H1 (cell line): Measurements from ENCODE around the gene RHBG. TPM values are rescaled to one million over a fixed set of nuclear protein-coding genes. Genes with fewer than 3 reads are reported as not detected.

Experiments
- CTCF ChIA-PET: fragments of 300-600 bp; sonication (Branson Sonifier 250); formaldehyde crosslinking; loops from one replicate; lab custom pipeline; 2021; ENCODE audit not compliant: partially characterized antibody; lab: Charles Lee
- POLR2A ChIA-PET: fragments of 300-600 bp; sonication (Branson Sonifier 250); formaldehyde crosslinking; loops from one replicate; lab custom pipeline; 2021; ENCODE audit warnings: inconsistent platforms; ENCODE audit not compliant: partially characterized antibody; lab: Charles Lee
- DNase-seq, 2 experiments: peaks; one replicate each; pipeline versions ENCODE4 v3.0.0 to v3.0.0-alpha.2; 2010 to 2022; ENCODE audit warnings: low spot score in 2 of 2, low read depth in 1 of 2, mixed read lengths in 1 of 2
- FAIRE-seq: peaks from 2 replicates; lab custom pipeline; 2011; peaks lifted over from hg19 to GRCh38; lab: Jason Lieb, UNC
- H2AFZ ChIP-seq: 2 replicates; pipeline ENCODE4 v1.8.1; 2012; ENCODE audit warnings: low read length, inconsistent platforms
- H2AK5ac ChIP-seq: 2 replicates; pipeline ENCODE4 v1.6.1; 2013; ENCODE audit warnings: low read depth, low read length
- H2BK120ac ChIP-seq: replicated peaks from 2 replicates; pipeline ENCODE3; 2013; ENCODE audit warnings: low read depth, low read length, inconsistent platforms
- H2BK12ac ChIP-seq: 2 replicates; pipeline ENCODE4 v1.6.1; 2013; ENCODE audit warnings: low read depth, low read length
- H2BK15ac ChIP-seq: 2 replicates; pipeline ENCODE4 v1.6.1; 2013; ENCODE audit warnings: low read length
- H2BK20ac ChIP-seq: 2 replicates; pipeline ENCODE4 v1.6.1; 2013; ENCODE audit warnings: low read length
- H2BK5ac ChIP-seq: 2 replicates; pipeline ENCODE4 v1.6.1; 2013; ENCODE audit warnings: low read depth, low read length
- H3K14ac ChIP-seq: 2 replicates; pipeline ENCODE4 v1.6.1; 2013; ENCODE audit warnings: inconsistent platforms; ENCODE audit not compliant: insufficient read length
- H3K18ac ChIP-seq: 2 replicates; pipeline ENCODE4 v1.6.1; 2013; ENCODE audit warnings: low read length; ENCODE audit errors: extremely low read depth
- H3K23ac ChIP-seq: 2 replicates; pipeline ENCODE4 v1.6.1; 2013; ENCODE audit warnings: inconsistent platforms; ENCODE audit not compliant: insufficient read length
- H3K23me2 ChIP-seq: 2 replicates; pipeline ENCODE4 v1.6.1; 2013; ENCODE audit warnings: low read depth, low read length
- H3K27ac ChIP-seq: 2 replicates; pipeline ENCODE4 v1.6.1; 2011; ENCODE audit warnings: low read depth, low read length, inconsistent platforms
- H3K27me3 ChIP-seq, 4 experiments: replicated peaks in 1 of 4; 1 replicate in 1 of 4; 2 replicates in 3 of 4; pipeline versions ENCODE4 v1.6.1 to v1.8.1; 2011 to 2013; ENCODE audit warnings: low read length in 3 of 4, mild to moderate bottlenecking in 3 of 4, inconsistent platforms in 2 of 4, mixed read lengths in 2 of 4, moderate library complexity in 1 of 4; ENCODE audit not compliant: control insufficient read depth in 3 of 4, insufficient read depth in 3 of 4; ENCODE audit errors: extremely low read depth in 1 of 4
- H3K36me3 ChIP-seq, 4 experiments: 2 replicates each; pipeline versions ENCODE4 v1.6.1 to v1.8.1; 2011 to 2013; ENCODE audit warnings: mild to moderate bottlenecking in 4 of 4, low read length in 3 of 4, moderate library complexity in 2 of 4, control low read depth in 1 of 4, inconsistent platforms in 1 of 4; ENCODE audit not compliant: insufficient read depth in 4 of 4, control insufficient read depth in 2 of 4
- H3K4ac ChIP-seq: replicated peaks from 2 replicates; pipeline ENCODE3; 2013; ENCODE audit warnings: low read length, low read depth, mixed read lengths, inconsistent platforms; ENCODE audit not compliant: insufficient read length
- H3K4me1 ChIP-seq, 4 experiments: replicated peaks in 1 of 4; 1 replicate in 1 of 4; 2 replicates in 3 of 4; pipeline versions ENCODE4 v1.6.1 to v1.8.1; 2011 to 2013; ENCODE audit warnings: low read length in 3 of 4, inconsistent platforms in 2 of 4, mixed read lengths in 1 of 4; ENCODE audit not compliant: insufficient read depth in 4 of 4, control insufficient read depth in 3 of 4
- H3K4me2 ChIP-seq, 2 experiments: 2 replicates each; pipeline versions ENCODE4 v1.6.1 to v1.8.1; 2011 to 2013; ENCODE audit warnings: low read depth in 2 of 2, low read length in 2 of 2, control low read depth in 1 of 2, inconsistent platforms in 1 of 2, mild to moderate bottlenecking in 1 of 2; ENCODE audit not compliant: insufficient read depth in 1 of 2
- H3K4me3 ChIP-seq, 4 experiments: fragments of 200-600, 300-600 bp in 1 of 4; sonication (generic), shearing (Covaris generic), sonication (Bioruptor Twin) in 1 of 4; 2 replicates each; pipeline versions ENCODE4 v1.5.1 to v1.8.1; 2011 to 2016; ENCODE audit warnings: low read length in 4 of 4, low read depth in 3 of 4, control low read depth in 2 of 4, inconsistent platforms in 2 of 4, mild to moderate bottlenecking in 2 of 4, mixed read lengths in 1 of 4, moderate library complexity in 1 of 4; ENCODE audit not compliant: insufficient read depth in 2 of 4; ENCODE audit errors: extremely low read depth in 1 of 4
- H3K56ac ChIP-seq: replicated peaks from 2 replicates; pipeline ENCODE3; 2013; ENCODE audit warnings: low read depth, mild to moderate bottlenecking, mixed read lengths, low read length, inconsistent platforms; ENCODE audit not compliant: insufficient read length
- H3K79me1 ChIP-seq: 2 replicates; pipeline ENCODE4 v1.6.1; 2013; ENCODE audit warnings: low read depth, low read length, control low read depth
- H3K79me2 ChIP-seq, 2 experiments: 2 replicates each; pipeline versions ENCODE4 v1.6.1 to v1.8.1; 2012 to 2013; ENCODE audit warnings: low read length in 2 of 2, mild to moderate bottlenecking in 2 of 2, inconsistent platforms in 1 of 2; ENCODE audit not compliant: insufficient read depth in 2 of 2, control insufficient read depth in 1 of 2
- H3K9ac ChIP-seq, 4 experiments: replicated peaks in 1 of 4; 1 replicate in 1 of 4; 2 replicates in 3 of 4; pipeline versions ENCODE4 v1.6.1 to v1.8.1; 2011 to 2013; ENCODE audit warnings: low read depth in 3 of 4, low read length in 3 of 4, control low read depth in 2 of 4, mild to moderate bottlenecking in 2 of 4, moderate library complexity in 2 of 4, inconsistent platforms in 1 of 4; ENCODE audit errors: extremely low read depth in 1 of 4
- H3K9me3 ChIP-seq, 2 experiments: 2 replicates each; pipeline versions ENCODE4 v1.6.1 to v1.8.1; 2012 to 2013; ENCODE audit warnings: mild to moderate bottlenecking in 2 of 2, moderate library complexity in 2 of 2, control low read depth in 1 of 2, inconsistent platforms in 1 of 2, low read depth in 1 of 2, low read length in 1 of 2, mixed read lengths in 1 of 2; ENCODE audit not compliant: insufficient read depth in 2 of 2
- H4K20me1 ChIP-seq, 2 experiments: replicated peaks in 1 of 2; 2 replicates each; pipeline versions ENCODE3 to v1.8.1; 2011 to 2013; ENCODE audit warnings: inconsistent platforms in 2 of 2, low read length in 2 of 2, mild to moderate bottlenecking in 1 of 2; ENCODE audit not compliant: insufficient read depth in 2 of 2, control insufficient read depth in 1 of 2
- H4K5ac ChIP-seq: 2 replicates; pipeline ENCODE4 v1.6.1; 2013; ENCODE audit warnings: low read length, low read depth, mixed read lengths, inconsistent platforms; ENCODE audit not compliant: insufficient read length
- H4K8ac ChIP-seq: 2 replicates; pipeline ENCODE4 v1.8.0; 2013; ENCODE audit warnings: mild to moderate bottlenecking, moderate library complexity, low read length, inconsistent platforms; ENCODE audit not compliant: insufficient read depth; ENCODE audit errors: extremely low read depth
- H4K91ac ChIP-seq: replicated peaks from 2 replicates; pipeline ENCODE3; 2013; ENCODE audit warnings: low read length, mixed read lengths, inconsistent platforms; ENCODE audit not compliant: insufficient read length
- BRCA1 ChIP-seq: IDR thresholded peaks from 2 replicates; pipeline ENCODE4 v1.6.1; 2012; ENCODE audit warnings: low read depth, low read length, improper control_type of control experiment
- POLR2AphosphoS5 ChIP-seq: IDR thresholded peaks from 2 replicates; pipeline ENCODE4 v1.6.1; 2011; ENCODE audit warnings: low read depth, low read length
- WGBS, 2 experiments: shearing (Covaris generic) in 1 of 2; methylation state at CpG; one replicate each; pipeline versions ENCODE4 v1.1.6 to v1.1.7; 2013 to 2015; ENCODE audit warnings: low lambda C conversion rate in 2 of 2, mixed read lengths in 2 of 2, inconsistent platforms in 1 of 2, low coverage in 1 of 2, missing lambda C conversion rate in 1 of 2; ENCODE audit not compliant: insufficient replicate concordance in 2 of 2, insufficient coverage in 1 of 2, insufficient read length in 1 of 2; ENCODE audit errors: extremely low coverage in 1 of 2, missing lambda C conversion rate in 1 of 2; 5-methylcytosine and 5-hydroxymethylcytosine counted together
- polyA plus RNA-seq, 7 experiments: library from polyadenylated mRNA; depleted of rRNA in 3 of 7; stranded (reverse) in 5 of 7; unstranded in 2 of 7; fragments of >200 nt in 5 of 7; fragments of 200-250 nt in 2 of 7; gene quantifications; 1 replicate in 5 of 7; 2 replicates in 1 of 7; 4 replicates in 1 of 7; pipeline versions ENCODE4 v1.2.1 to v1.2.3, GENCODE V29; 2011 to 2013; ENCODE audit warnings: missing spikeins in 2 of 7, mixed read lengths in 2 of 7
- total RNA-seq: library from RNA; stranded (reverse); fragmentation: NEBNext Ultra II Directional; extraction: Animal tissue kit (Norgen Biotek cat#: 25700); gene quantifications from 2 replicates; pipeline ENCODE4 v1.2.1, GENCODE V29; 2021
- TF ChIP-seq, protein P1 (sequence below): IDR thresholded peaks from 2 replicates; pipeline ENCODE4 v1.6.1; 2012; ENCODE audit warnings: inconsistent platforms

The RHBG gene
- total and polyA plus RNA-seq, 2 of the 8 experiments (the other 6 are each of a cell fraction or from before 2014, with no cell fraction given): 2.6 to 2.7 TPM

DNA sequence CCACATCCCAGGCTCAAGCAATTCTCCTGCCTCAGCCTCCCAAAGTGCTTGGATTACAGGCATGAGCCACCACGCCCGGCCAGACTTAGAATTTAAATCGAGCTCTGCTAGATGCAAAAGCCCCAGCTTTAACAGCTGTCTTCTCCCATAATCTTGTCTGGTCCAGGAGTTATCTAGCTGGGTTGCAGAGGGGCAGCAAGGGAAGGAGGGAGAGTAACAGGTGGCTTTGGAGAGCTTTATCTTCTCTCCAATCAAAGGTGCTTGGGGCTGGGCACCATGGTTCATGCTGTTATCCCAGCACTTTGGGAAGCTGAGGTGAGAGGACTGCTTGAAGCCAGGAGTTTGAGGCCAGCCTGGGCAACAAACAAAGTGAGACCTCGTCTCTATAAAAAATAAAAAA is 3.9 kb downstream of the RHBG start:
- Histone ChIP-seq H2BK20ac (no peak overlapping the region), H3K23me2 (peaks cover 9% of the 10 kb centered on the region; the same call in 1 of the 2 replicates), H3K18ac (no peak overlapping the region), H3K79me2 (no peaks in the 10 kb centered on the region), H4K91ac (no peak overlapping the region), H2AK5ac (no peak overlapping the region), H3K14ac (no peak overlapping the region), H3K4me1 (peaks cover 0 to 7% (median 2%) of the 10 kb centered on the region in 4 experiments; a peak in 4 of 7 replicates), H3K79me1 (no peaks in the 10 kb centered on the region), H3K4ac (no peak overlapping the region), H2BK15ac (no peak overlapping the region), H2AFZ (no peak overlapping the region), H3K23ac (no peak overlapping the region), H4K5ac (no peak overlapping the region), H3K56ac (no peak overlapping the region), H2BK5ac (no peak overlapping the region), H2BK120ac (no peak overlapping the region), H4K8ac (no peak overlapping the region), H3K4me2 (no peak overlapping the region), H3K27ac (no peak overlapping the region), H3K4me3 (no peak overlapping the region), H3K9me3 (no peaks in the 10 kb centered on the region), H4K20me1 (no peaks in the 10 kb centered on the region), H2BK12ac (no peak overlapping the region), H3K27me3 (peaks cover 0 to 14% (median 11%) of the 10 kb centered on the region in 4 experiments; a peak in 6 of 7 replicates), H3K9ac (no peak overlapping the region), H3K36me3 (no peaks in the 10 kb centered on the region)
- DNase-seq (no peak), FAIRE-seq (no peak)
- ChIA-PET POLR2A (no interaction called here), CTCF (interaction anchor here (0.7 to 11.9 kb wide), 10 partner anchors 9 to 316 kb away, joined by 3 to 156 read pairs (median 3); no protein-coding TSS in a partner anchor)
- 86% methylated on average over 4 of the region's 4 CpGs; no CpG with 5 or more reads in 1 of the 2 experiments for WGBS, 2 experiments
- TF ChIP-seq BRCA1 (no peak), POLR2AphosphoS5 (no peak)
- TF ChIP-seq, protein P1, sequence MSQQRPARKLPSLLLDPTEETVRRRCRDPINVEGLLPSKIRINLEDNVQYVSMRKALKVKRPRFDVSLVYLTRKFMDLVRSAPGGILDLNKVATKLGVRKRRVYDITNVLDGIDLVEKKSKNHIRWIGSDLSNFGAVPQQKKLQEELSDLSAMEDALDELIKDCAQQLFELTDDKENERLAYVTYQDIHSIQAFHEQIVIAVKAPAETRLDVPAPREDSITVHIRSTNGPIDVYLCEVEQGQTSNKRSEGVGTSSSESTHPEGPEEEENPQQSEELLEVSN: no peak
